ENCODE data around the gene ABCC8.
"Not testable (repeated sequence)": the region's sequence is repeated elsewhere in the genome, so short reads cannot be mapped to it uniquely, and the experiment has no call there.

ABCC8 gene

GRCh38 chr11:17443423-17443822 lies 33.2 kb downstream of the ABCC8 start:
- no peak for DNase-seq
- in situ Hi-C loops (cut with MboI; ENCODE audit: low pct_unique_long_range_greater_than_20kb, low sequenced_read_pairs): no loop called here

- no peak for DNase-seq
- in situ Hi-C loops (cut with MboI; ENCODE audit: low pct_unique_long_range_greater_than_20kb, low sequenced_read_pairs): no loop called here
These were observed 33.6 kb downstream of the ABCC8 start for GRCh38 chr11:17443000-17443399.

- in situ Hi-C loops (cut with MboI; ENCODE audit: low pct_unique_long_range_greater_than_20kb, low sequenced_read_pairs): no loop called here
- DNase-seq: no peak
These were observed 37.3 kb downstream of the ABCC8 start for GRCh38 chr11:17439316-17439782.

DNA sequence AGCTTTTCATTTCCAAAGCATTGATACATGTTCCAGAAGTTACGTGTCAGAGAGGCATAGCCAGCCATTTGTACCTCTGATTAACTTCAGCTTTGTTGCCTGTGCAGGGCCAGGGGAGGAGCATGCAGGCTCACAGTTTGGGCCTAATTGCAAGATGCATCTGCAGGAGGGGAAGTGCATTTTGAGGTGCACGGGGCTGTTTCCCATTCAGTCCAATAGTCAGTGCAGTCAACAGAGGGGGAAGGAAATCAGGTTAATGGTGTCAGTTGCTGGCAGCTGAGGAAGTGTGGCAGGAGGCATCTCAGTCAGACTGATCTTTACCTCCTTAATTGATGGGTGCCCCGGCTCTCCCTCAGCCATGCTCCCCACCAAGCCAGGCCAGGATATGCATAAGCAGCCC lies 39.3 kb downstream of the ABCC8 start:
- in situ Hi-C loops (cut with MboI; ENCODE audit: low pct_unique_long_range_greater_than_20kb, low sequenced_read_pairs): no loop called here
- no peak for DNase-seq

GRCh38 chr11:17434108-17434507 lies 42.5 kb downstream of the ABCC8 start:
- in situ Hi-C loops (cut with MboI; ENCODE audit: low pct_unique_long_range_greater_than_20kb, low sequenced_read_pairs): no loop called here
- no peak for DNase-seq

- no peak for DNase-seq
- in situ Hi-C loops (cut with MboI; ENCODE audit: low pct_unique_long_range_greater_than_20kb, low sequenced_read_pairs): no loop called here
These were observed 44.6 kb downstream of the ABCC8 start for GRCh38 chr11:17432002-17432401.

DNA sequence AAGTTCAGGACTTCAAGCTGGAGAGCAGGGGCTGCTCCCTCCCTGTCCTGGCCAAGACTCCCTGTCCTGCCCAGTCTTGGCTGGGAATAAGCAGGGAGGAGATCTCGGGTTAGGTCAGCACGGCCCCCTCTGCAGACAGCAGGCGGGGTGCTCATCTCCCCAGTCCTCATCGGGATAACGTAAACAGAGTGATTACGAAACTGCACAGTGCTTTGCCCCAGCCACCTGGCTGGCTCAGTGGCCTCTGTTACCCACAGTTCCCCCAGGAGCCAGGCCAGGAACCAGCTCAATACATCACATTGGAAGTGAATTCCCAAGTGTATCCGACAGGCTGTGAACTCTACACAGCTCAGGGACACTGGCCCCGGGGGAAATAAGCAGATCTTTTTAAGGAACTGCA lies 45.5 kb downstream of the ABCC8 start:
- DNase-seq: no peak
- in situ Hi-C loops (cut with MboI; ENCODE audit: low pct_unique_long_range_greater_than_20kb, low sequenced_read_pairs): no loop called here

GRCh38 chr11:17430616-17431015 lies 46.0 kb downstream of the ABCC8 start:
- DNase-seq: no peak
- in situ Hi-C loops (cut with MboI; ENCODE audit: low pct_unique_long_range_greater_than_20kb, low sequenced_read_pairs): no loop called here

DNA sequence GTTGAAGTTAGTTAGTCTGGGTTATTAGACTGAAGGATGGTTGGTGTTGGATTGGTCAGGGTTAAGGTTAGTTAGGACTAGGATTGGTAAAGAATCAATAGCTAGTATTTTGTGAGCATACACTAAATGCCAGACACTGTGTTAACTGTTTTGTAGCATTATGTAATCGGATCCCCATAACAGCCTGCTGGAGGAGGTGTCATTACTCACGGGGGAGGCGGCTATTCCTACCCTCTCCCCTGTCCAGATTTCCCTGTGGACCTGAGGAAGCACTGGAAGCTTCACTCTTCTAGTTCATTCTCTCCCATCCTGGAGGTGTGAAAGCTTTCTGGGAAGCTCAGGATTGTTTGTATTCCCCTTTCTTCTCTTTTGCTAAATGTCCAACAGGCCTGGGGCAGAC lies 47.7 kb downstream of the ABCC8 start:
- no peak for DNase-seq

DNA sequence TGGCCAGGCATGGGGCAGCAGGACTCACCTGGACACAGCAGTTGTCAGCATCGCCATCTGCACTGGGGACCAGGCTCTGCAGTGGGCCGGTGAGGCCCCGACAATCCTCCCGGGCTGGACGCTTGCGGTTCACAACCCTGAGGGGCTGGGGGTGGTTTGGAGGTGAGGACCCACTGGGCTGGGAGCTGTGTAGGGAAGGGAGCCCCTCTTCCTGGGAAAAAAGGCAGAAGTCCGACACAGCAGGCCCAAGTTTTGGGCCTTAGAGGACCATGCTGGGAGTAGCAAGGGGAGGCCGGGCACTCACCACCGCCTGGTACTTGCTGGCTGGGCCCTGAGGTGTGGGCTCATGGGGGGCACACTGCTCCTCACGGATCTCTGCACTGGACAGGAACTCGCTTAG lies 48.4 kb downstream of the ABCC8 start:
- in situ Hi-C loops (cut with MboI; ENCODE audit: low pct_unique_long_range_greater_than_20kb, low sequenced_read_pairs): no loop called here
- no peak for DNase-seq

More for the DNA sequence above, 47.7 kb downstream of the ABCC8 start:
- in situ Hi-C loops (cut with MboI; ENCODE audit: low pct_unique_long_range_greater_than_20kb, low sequenced_read_pairs): no loop called here

DNA sequence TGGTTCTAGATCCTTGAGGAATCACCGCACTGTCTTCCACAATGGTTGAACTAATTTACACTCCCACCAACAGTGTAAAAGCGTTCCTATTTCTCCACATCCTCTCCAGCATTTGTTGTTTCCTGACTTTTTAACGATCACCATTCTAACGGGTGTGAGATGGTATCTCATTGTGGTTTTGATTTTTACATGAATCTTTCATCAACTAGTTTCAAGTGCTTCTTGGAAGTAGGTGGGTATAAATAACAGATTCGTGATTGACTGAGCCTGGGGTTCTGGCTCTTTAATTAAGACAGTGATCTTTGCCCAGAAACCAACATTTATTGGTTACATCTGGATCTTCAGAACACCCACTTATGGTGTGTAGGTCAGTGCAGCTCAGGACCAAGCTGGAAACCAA lies 50.4 kb downstream of the ABCC8 start:
- in situ Hi-C loops (cut with MboI; ENCODE audit: low pct_unique_long_range_greater_than_20kb, low sequenced_read_pairs): not testable (repeated sequence)
- DNase-seq: peak; percentile 66

GRCh38 chr11:17423533-17424310 lies 52.9 kb downstream of the ABCC8 start:
- DNase-seq: no peak
- in situ Hi-C loops (cut with MboI; ENCODE audit: low pct_unique_long_range_greater_than_20kb, low sequenced_read_pairs): no loop called here

DNA sequence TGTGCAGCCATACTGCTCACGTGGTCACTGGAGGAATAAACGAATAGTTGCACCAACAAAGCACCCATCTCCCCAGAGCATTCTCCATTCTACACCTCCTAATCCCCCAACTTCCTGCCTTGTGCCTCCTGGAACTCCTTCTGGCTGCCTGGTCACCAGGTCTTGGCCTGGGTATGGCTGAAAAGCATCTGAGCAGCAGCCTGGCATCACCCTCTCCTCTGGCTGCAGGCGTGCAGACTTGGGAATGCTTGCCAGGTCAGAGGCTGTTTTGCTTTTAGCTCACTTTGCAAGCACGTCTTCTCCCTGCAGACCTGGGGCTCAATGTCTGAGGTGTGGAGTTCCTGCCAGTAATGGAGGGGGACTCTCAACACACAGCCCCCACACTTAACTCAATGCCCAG lies 54.9 kb downstream of the ABCC8 start:
- in situ Hi-C loops (cut with MboI; ENCODE audit: low pct_unique_long_range_greater_than_20kb, low sequenced_read_pairs): no loop called here

GRCh38 chr11:17418444-17419081 lies 58.1 kb downstream of the ABCC8 start:
- no peak for DNase-seq
- in situ Hi-C loops (cut with MboI; ENCODE audit: low pct_unique_long_range_greater_than_20kb, low sequenced_read_pairs): no loop called here

More for the DNA sequence above, 54.9 kb downstream of the ABCC8 start:
- no peak for DNase-seq

GRCh38 chr11:17416492-17416891 lies 60.2 kb downstream of the ABCC8 start:
- no peak for DNase-seq
- in situ Hi-C loops (cut with MboI; ENCODE audit: low pct_unique_long_range_greater_than_20kb, low sequenced_read_pairs): no loop called here

GRCh38 chr11:17415523-17416104 lies 61.0 kb downstream of the ABCC8 start:
- in situ Hi-C loops (cut with MboI; ENCODE audit: low pct_unique_long_range_greater_than_20kb, low sequenced_read_pairs): no loop called here
- DNase-seq: no peak

DNA sequence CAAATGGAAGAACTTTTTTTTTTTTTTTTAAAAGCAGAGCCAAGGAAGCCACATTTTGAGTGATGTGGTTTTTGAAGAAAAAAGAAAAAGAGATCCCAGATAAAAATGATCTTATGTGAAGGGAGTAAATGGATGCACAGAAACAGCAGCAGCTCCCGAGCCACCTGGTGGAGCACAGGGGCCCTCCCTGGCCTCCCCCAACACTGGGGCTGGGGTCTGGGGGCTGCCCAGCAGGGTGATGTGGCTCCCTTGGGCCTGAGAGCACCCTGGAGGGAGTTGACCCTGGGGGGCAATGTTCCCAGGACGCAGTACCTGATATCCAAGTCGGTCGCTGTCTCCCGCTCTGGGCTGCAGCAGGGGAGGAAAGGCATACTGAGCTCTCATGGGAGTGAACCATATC lies 61.7 kb downstream of the ABCC8 start:
- in situ Hi-C loops (cut with MboI; ENCODE audit: low pct_unique_long_range_greater_than_20kb, low sequenced_read_pairs): no loop called here

DNA sequence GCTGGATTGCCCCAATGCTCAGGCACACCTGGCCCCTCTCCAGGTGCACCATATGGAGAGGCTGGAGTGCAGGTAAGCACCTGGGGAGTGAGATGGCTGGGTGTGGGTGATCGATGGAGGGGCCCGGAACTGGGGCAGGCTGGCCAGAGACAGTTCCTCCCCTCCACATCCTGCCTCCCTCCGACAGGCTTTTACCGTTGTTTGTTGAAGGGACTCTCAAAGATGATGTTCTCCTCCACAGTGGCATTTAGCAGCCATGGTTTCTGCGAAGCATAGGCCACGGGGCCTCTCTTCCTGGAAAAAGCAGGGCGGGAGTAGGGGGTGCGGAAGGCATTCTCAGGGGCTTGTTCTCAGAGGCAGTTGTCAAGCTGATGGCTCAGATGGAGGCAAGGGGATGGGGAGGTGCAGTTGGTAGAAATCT lies 62.3 kb downstream of the ABCC8 start:
- in situ Hi-C loops (cut with MboI; ENCODE audit: low pct_unique_long_range_greater_than_20kb, low sequenced_read_pairs): no loop called here
- DNase-seq: peak; percentile 24

More for the DNA sequence above, 61.7 kb downstream of the ABCC8 start:
- no peak for DNase-seq

GRCh38 chr11:17413414-17414316 lies 63.0 kb downstream of the ABCC8 start:
- DNase-seq: no peak
- in situ Hi-C loops (cut with MboI; ENCODE audit: low pct_unique_long_range_greater_than_20kb, low sequenced_read_pairs): no loop called here
